Upper lobe of right lung (tissue), 1 donor: ENCODE measurements around the gene HMCES. TPM values are rescaled to one million over a fixed set of nuclear protein-coding genes. Genes with fewer than 3 reads are reported as not detected.
"Not testable (repeated sequence)": the region's sequence is repeated elsewhere in the genome, so short reads cannot be mapped to it uniquely, and the experiment has no call there.

ENCODE experiments used
- ATAC-seq: fragments of 200-7000 bp; cut with Tn5 transposase; one replicate; pipeline ENCODE4 v1.9.1; 2020; ENCODE audit warnings: mild to moderate bottlenecking, moderate library complexity
- DNase-seq: peaks from one replicate; pipeline ENCODE4 v3.0.0-alpha.2; 2020
- H3K27ac ChIP-seq: fragments of 200-600 bp; one replicate; pipeline ENCODE4 v1.8.0; 2022
- H3K27me3 ChIP-seq: fragments of 200-600 bp; one replicate; pipeline ENCODE4 v1.8.0; 2022; ENCODE audit warnings: mild to moderate bottlenecking
- H3K36me3 ChIP-seq: fragments of 200-600 bp; one replicate; pipeline ENCODE4 v1.8.0; 2022
- H3K4me1 ChIP-seq: fragments of 200-600 bp; one replicate; pipeline ENCODE4 v1.8.0; 2022
- H3K4me3 ChIP-seq: fragments of 200-600 bp; one replicate; pipeline ENCODE4 v1.8.0; 2022; ENCODE audit warnings: mild to moderate bottlenecking
- H3K9me3 ChIP-seq: fragments of 200-600 bp; one replicate; pipeline ENCODE4 v1.8.0; 2022
- CTCF ChIP-seq: fragments of 200-600 bp; IDR thresholded peaks from one replicate; pipeline ENCODE4 v1.8.0; 2022; ENCODE audit warnings: antibody characterized with exemption
- intact Hi-C: fragments of 100-400 bp; cut with DNase I; formaldehyde crosslinking; loops from one replicate; pipeline ENCODE4 v1.11.0; 2022
- total RNA-seq: library from RNA; stranded (reverse); fragmentation: NEBNext Ultra II Directional; extraction: Animal tissue kit (Norgen Biotek cat#: 25700); gene quantifications from one replicate; pipeline ENCODE4 v1.2.1, GENCODE V29; 2021
- donor health status: DM: no; HTN: yes; CAD: no; lungs with severe emphysema.

The HMCES gene
- total RNA-seq, 1 donor from 2014 or later, result 34.8 TPM

- no peak for DNase-seq
- Histone ChIP-seq H3K4me1 (peaks cover 24% of the 10 kb centered on the region), H3K9me3 (no peaks in the 10 kb centered on the region), H3K4me3 (peak overlapping the region; percentile 18), H3K27ac (peak overlapping the region; percentile 75), H3K27me3 (no peaks in the 10 kb centered on the region), H3K36me3 (no peaks in the 10 kb centered on the region)
- TF ChIP-seq CTCF, result no peak
- intact Hi-C loops, result no loop called here
- no peak for ATAC-seq
Observed at GRCh38 chr3:129245141-129245540, 33.5 kb upstream of the HMCES start.

GRCh38 chr3:129245641-129246306 is 32.9 kb upstream of the HMCES start:
- H3K27me3 ChIP-seq, H3K36me3 ChIP-seq, intact Hi-C loops, H3K9me3 ChIP-seq: not testable (repeated sequence)
- H3K27ac ChIP-seq, result peak overlapping the region; percentile 75
- H3K4me3 ChIP-seq, result peak overlapping the region; percentile 18
- peak; percentile 95 for TF ChIP-seq CTCF
- peak; percentile 94 for ATAC-seq
- H3K4me1 ChIP-seq, result peaks cover 28% of the 10 kb centered on the region
- peak; percentile 86 for DNase-seq

GRCh38 chr3:129246636-129247035 is 32.0 kb upstream of the HMCES start:
- TF ChIP-seq CTCF, result no peak
- ATAC-seq (no peak), DNase-seq (no peak)
- intact Hi-C loops, result no loop called here
- Histone ChIP-seq H3K27me3 (no peaks in the 10 kb centered on the region), H3K9me3 (no peaks in the 10 kb centered on the region), H3K4me3 (no peak overlapping the region), H3K27ac (no peak overlapping the region), H3K36me3 (peaks cover 2% of the 10 kb centered on the region), H3K4me1 (peaks cover 35% of the 10 kb centered on the region)

DNA sequence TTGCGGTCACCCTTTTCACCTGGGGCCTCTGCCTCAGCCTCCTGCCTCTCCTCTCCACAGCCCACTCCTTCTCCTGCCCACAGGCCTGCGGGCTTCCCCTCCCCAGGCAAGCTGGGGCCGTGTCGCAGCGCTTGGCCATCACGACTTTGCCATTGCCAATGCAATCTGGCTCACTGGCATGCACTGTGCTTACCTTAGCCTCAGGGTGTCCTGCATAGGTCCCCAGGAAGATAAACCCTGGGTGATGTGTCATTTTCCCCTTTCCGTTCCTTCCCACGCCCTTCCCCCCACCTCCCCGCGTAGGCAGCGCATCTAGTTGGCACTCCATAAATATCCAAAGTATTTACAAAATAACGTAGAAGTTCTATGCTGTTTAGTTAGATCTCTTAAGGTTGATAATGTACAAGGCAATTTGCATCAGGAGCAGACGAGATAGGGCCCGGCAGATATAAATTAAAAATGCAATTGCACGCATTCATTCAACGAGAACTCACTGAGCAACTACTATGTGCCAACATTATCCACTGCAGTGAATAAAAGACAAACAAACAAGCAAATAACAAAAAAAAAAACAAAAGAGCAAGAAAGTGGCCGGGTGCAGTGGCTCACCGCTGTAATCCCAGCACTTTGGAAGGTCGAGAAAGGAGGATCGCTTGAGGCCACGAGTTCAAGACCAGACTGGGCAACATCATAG is 30.2 kb upstream of the HMCES start:
- peaks cover 36% of the 10 kb centered on the region for H3K4me1 ChIP-seq
- intact Hi-C loops, result no loop called here
- no peak for TF ChIP-seq CTCF
- H3K4me3 ChIP-seq, result peak overlapping the region; percentile 98
- H3K9me3 ChIP-seq, result no peaks in the 10 kb centered on the region
- ATAC-seq (no peak), DNase-seq (no peak)
- no peaks in the 10 kb centered on the region for H3K27me3 ChIP-seq
- peaks cover 20% of the 10 kb centered on the region for H3K36me3 ChIP-seq
- peak overlapping the region; percentile 98 for H3K27ac ChIP-seq

DNA sequence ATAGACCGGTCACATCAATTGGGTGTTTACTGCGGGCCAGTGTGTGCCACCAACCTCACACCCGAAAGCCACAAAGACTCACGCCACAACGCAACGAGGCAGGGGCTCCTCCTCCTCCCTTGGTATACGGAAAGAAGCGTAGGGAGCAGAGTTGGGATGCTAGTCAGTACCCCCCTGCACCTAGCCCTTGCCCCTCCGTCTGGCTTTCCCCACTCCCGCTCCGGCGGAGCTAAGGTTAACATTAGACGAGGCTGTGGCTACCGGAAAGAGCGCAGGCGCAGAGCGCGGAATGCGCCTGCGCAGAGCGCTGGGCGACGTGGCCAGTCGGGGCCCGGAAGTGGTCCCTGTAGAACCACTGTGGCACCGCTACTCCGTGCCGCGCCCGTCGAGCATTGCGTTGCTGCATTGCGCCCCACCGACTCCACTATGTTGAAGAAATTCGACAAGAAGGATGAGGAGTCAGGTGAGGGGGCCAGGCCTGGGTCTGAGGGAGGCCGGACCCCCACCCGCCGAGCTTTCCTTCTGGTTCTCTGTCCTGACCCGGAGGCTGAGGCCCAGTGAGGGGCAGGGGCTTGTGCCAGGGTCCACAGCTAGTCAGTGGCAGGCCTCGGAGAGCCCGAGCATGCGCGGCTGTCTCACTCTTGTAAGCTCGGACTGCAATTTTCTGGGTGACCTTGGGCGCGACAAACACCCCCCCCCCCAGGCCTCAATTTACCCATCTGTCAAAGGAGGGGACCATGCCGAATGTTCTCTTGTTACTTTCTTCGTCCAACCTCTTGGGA is 29.2 kb upstream of the HMCES start, which contains the start of gene COPG1:
Gene COPG1 (plus strand): TSS at position 323 of the 782 bp plus-strand sequence. CDS start 104 bp downstream, at position 427.
- Histone ChIP-seq H3K9me3 (no peaks in the 10 kb centered on the region), H3K27me3 (no peaks in the 10 kb centered on the region), H3K36me3 (peaks cover 30% of the 10 kb centered on the region), H3K4me3 (peak within 1 kb of the TSS; percentile 98), H3K27ac (peak within 1 kb of the TSS; percentile 98), H3K4me1 (peaks cover 36% of the 10 kb centered on the region)
- intact Hi-C loops, result no loop called here
- peak; percentile 93 for DNase-seq
- TF ChIP-seq CTCF, result no peak
- peak; percentile 94 for ATAC-seq
